H1 (cell line): ENCODE measurements around the gene MATK. TPM values are rescaled to one million over a fixed set of nuclear protein-coding genes. Genes with fewer than 3 reads are reported as not detected.

Experiments used
- CTCF ChIA-PET: fragments of 300-600 bp; sonication (Branson Sonifier 250); formaldehyde crosslinking; loops from one replicate; lab custom pipeline; 2021; ENCODE audit not compliant: partially characterized antibody; lab: Charles Lee
- POLR2A ChIA-PET: fragments of 300-600 bp; sonication (Branson Sonifier 250); formaldehyde crosslinking; loops from one replicate; lab custom pipeline; 2021; ENCODE audit warnings: inconsistent platforms; ENCODE audit not compliant: partially characterized antibody; lab: Charles Lee
- DNase-seq, 2 experiments: peaks; one replicate each; pipeline versions ENCODE4 v3.0.0 to v3.0.0-alpha.2; 2010 to 2022; ENCODE audit warnings: low spot score in 2 of 2, low read depth in 1 of 2, mixed read lengths in 1 of 2
- FAIRE-seq: peaks from 2 replicates; lab custom pipeline; 2011; peaks lifted over from hg19 to GRCh38; lab: Jason Lieb, UNC
- H2AFZ ChIP-seq: 2 replicates; pipeline ENCODE4 v1.8.1; 2012; ENCODE audit warnings: low read length, inconsistent platforms
- H2AK5ac ChIP-seq: 2 replicates; pipeline ENCODE4 v1.6.1; 2013; ENCODE audit warnings: low read depth, low read length
- H2BK120ac ChIP-seq: replicated peaks from 2 replicates; pipeline ENCODE3; 2013; ENCODE audit warnings: low read depth, low read length, inconsistent platforms
- H2BK12ac ChIP-seq: 2 replicates; pipeline ENCODE4 v1.6.1; 2013; ENCODE audit warnings: low read depth, low read length
- H2BK15ac ChIP-seq: 2 replicates; pipeline ENCODE4 v1.6.1; 2013; ENCODE audit warnings: low read length
- H2BK20ac ChIP-seq: 2 replicates; pipeline ENCODE4 v1.6.1; 2013; ENCODE audit warnings: low read length
- H2BK5ac ChIP-seq: 2 replicates; pipeline ENCODE4 v1.6.1; 2013; ENCODE audit warnings: low read depth, low read length
- H3K14ac ChIP-seq: 2 replicates; pipeline ENCODE4 v1.6.1; 2013; ENCODE audit warnings: inconsistent platforms; ENCODE audit not compliant: insufficient read length
- H3K18ac ChIP-seq: 2 replicates; pipeline ENCODE4 v1.6.1; 2013; ENCODE audit warnings: low read length; ENCODE audit errors: extremely low read depth
- H3K23ac ChIP-seq: 2 replicates; pipeline ENCODE4 v1.6.1; 2013; ENCODE audit warnings: inconsistent platforms; ENCODE audit not compliant: insufficient read length
- H3K23me2 ChIP-seq: 2 replicates; pipeline ENCODE4 v1.6.1; 2013; ENCODE audit warnings: low read depth, low read length
- H3K27ac ChIP-seq: 2 replicates; pipeline ENCODE4 v1.6.1; 2011; ENCODE audit warnings: low read depth, low read length, inconsistent platforms
- H3K27me3 ChIP-seq, 4 experiments: replicated peaks in 1 of 4; 1 replicate in 1 of 4; 2 replicates in 3 of 4; pipeline versions ENCODE4 v1.6.1 to v1.8.1; 2011 to 2013; ENCODE audit warnings: low read length in 3 of 4, mild to moderate bottlenecking in 3 of 4, inconsistent platforms in 2 of 4, mixed read lengths in 2 of 4, moderate library complexity in 1 of 4; ENCODE audit not compliant: control insufficient read depth in 3 of 4, insufficient read depth in 3 of 4; ENCODE audit errors: extremely low read depth in 1 of 4
- H3K36me3 ChIP-seq, 4 experiments: 2 replicates each; pipeline versions ENCODE4 v1.6.1 to v1.8.1; 2011 to 2013; ENCODE audit warnings: mild to moderate bottlenecking in 4 of 4, low read length in 3 of 4, moderate library complexity in 2 of 4, control low read depth in 1 of 4, inconsistent platforms in 1 of 4; ENCODE audit not compliant: insufficient read depth in 4 of 4, control insufficient read depth in 2 of 4
- H3K4ac ChIP-seq: replicated peaks from 2 replicates; pipeline ENCODE3; 2013; ENCODE audit warnings: low read length, low read depth, mixed read lengths, inconsistent platforms; ENCODE audit not compliant: insufficient read length
- H3K4me1 ChIP-seq, 4 experiments: replicated peaks in 1 of 4; 1 replicate in 1 of 4; 2 replicates in 3 of 4; pipeline versions ENCODE4 v1.6.1 to v1.8.1; 2011 to 2013; ENCODE audit warnings: low read length in 3 of 4, inconsistent platforms in 2 of 4, mixed read lengths in 1 of 4; ENCODE audit not compliant: insufficient read depth in 4 of 4, control insufficient read depth in 3 of 4
- H3K4me2 ChIP-seq, 2 experiments: 2 replicates each; pipeline versions ENCODE4 v1.6.1 to v1.8.1; 2011 to 2013; ENCODE audit warnings: low read depth in 2 of 2, low read length in 2 of 2, control low read depth in 1 of 2, inconsistent platforms in 1 of 2, mild to moderate bottlenecking in 1 of 2; ENCODE audit not compliant: insufficient read depth in 1 of 2
- H3K4me3 ChIP-seq, 4 experiments: fragments of 200-600, 300-600 bp in 1 of 4; sonication (generic), shearing (Covaris generic), sonication (Bioruptor Twin) in 1 of 4; 2 replicates each; pipeline versions ENCODE4 v1.5.1 to v1.8.1; 2011 to 2016; ENCODE audit warnings: low read length in 4 of 4, low read depth in 3 of 4, control low read depth in 2 of 4, inconsistent platforms in 2 of 4, mild to moderate bottlenecking in 2 of 4, mixed read lengths in 1 of 4, moderate library complexity in 1 of 4; ENCODE audit not compliant: insufficient read depth in 2 of 4; ENCODE audit errors: extremely low read depth in 1 of 4
- H3K56ac ChIP-seq: replicated peaks from 2 replicates; pipeline ENCODE3; 2013; ENCODE audit warnings: low read depth, mild to moderate bottlenecking, mixed read lengths, low read length, inconsistent platforms; ENCODE audit not compliant: insufficient read length
- H3K79me1 ChIP-seq: 2 replicates; pipeline ENCODE4 v1.6.1; 2013; ENCODE audit warnings: low read depth, low read length, control low read depth
- H3K79me2 ChIP-seq, 2 experiments: 2 replicates each; pipeline versions ENCODE4 v1.6.1 to v1.8.1; 2012 to 2013; ENCODE audit warnings: low read length in 2 of 2, mild to moderate bottlenecking in 2 of 2, inconsistent platforms in 1 of 2; ENCODE audit not compliant: insufficient read depth in 2 of 2, control insufficient read depth in 1 of 2
- H3K9ac ChIP-seq, 4 experiments: replicated peaks in 1 of 4; 1 replicate in 1 of 4; 2 replicates in 3 of 4; pipeline versions ENCODE4 v1.6.1 to v1.8.1; 2011 to 2013; ENCODE audit warnings: low read depth in 3 of 4, low read length in 3 of 4, control low read depth in 2 of 4, mild to moderate bottlenecking in 2 of 4, moderate library complexity in 2 of 4, inconsistent platforms in 1 of 4; ENCODE audit errors: extremely low read depth in 1 of 4
- H3K9me3 ChIP-seq, 2 experiments: 2 replicates each; pipeline versions ENCODE4 v1.6.1 to v1.8.1; 2012 to 2013; ENCODE audit warnings: mild to moderate bottlenecking in 2 of 2, moderate library complexity in 2 of 2, control low read depth in 1 of 2, inconsistent platforms in 1 of 2, low read depth in 1 of 2, low read length in 1 of 2, mixed read lengths in 1 of 2; ENCODE audit not compliant: insufficient read depth in 2 of 2
- H4K20me1 ChIP-seq, 2 experiments: replicated peaks in 1 of 2; 2 replicates each; pipeline versions ENCODE3 to v1.8.1; 2011 to 2013; ENCODE audit warnings: inconsistent platforms in 2 of 2, low read length in 2 of 2, mild to moderate bottlenecking in 1 of 2; ENCODE audit not compliant: insufficient read depth in 2 of 2, control insufficient read depth in 1 of 2
- H4K5ac ChIP-seq: 2 replicates; pipeline ENCODE4 v1.6.1; 2013; ENCODE audit warnings: low read length, low read depth, mixed read lengths, inconsistent platforms; ENCODE audit not compliant: insufficient read length
- H4K8ac ChIP-seq: 2 replicates; pipeline ENCODE4 v1.8.0; 2013; ENCODE audit warnings: mild to moderate bottlenecking, moderate library complexity, low read length, inconsistent platforms; ENCODE audit not compliant: insufficient read depth; ENCODE audit errors: extremely low read depth
- H4K91ac ChIP-seq: replicated peaks from 2 replicates; pipeline ENCODE3; 2013; ENCODE audit warnings: low read length, mixed read lengths, inconsistent platforms; ENCODE audit not compliant: insufficient read length
- BACH1 ChIP-seq: IDR thresholded peaks from 2 replicates; pipeline ENCODE4 v1.6.1; 2012; ENCODE audit warnings: low read length, improper control_type of control experiment
- CTCF ChIP-seq, 3 experiments: IDR thresholded peaks; 1 replicate in 2 of 3; 2 replicates in 1 of 3; pipeline versions ENCODE4 v1.5.1 to v1.6.1; 2011; ENCODE audit warnings: low read length in 3 of 3, mild to moderate bottlenecking in 3 of 3, inconsistent platforms in 2 of 3, low read depth in 1 of 3, moderate library complexity in 1 of 3; ENCODE audit not compliant: insufficient read depth in 1 of 3; ENCODE audit errors: control extremely low read depth in 1 of 3
- EZH2 ChIP-seq: fragments of 200-600 bp; sonication (generic); IDR thresholded peaks from 2 replicates; pipeline ENCODE4 v1.7.1; 2012; ENCODE audit warnings: low read depth, mild to moderate bottlenecking, moderate library complexity, low read length, inconsistent platforms; ENCODE audit not compliant: severe bottlenecking
- HDAC6 ChIP-seq: IDR thresholded peaks from one replicate; pipeline ENCODE4 v1.7.1; 2012; ENCODE audit warnings: low read depth, mild to moderate bottlenecking, inconsistent platforms, low read length, moderate library complexity
- RNF2 ChIP-seq: fragments of 200-900, 300-1000 bp; sonication (generic); IDR thresholded peaks from 2 replicates; pipeline ENCODE4 v1.7.1; 2016; ENCODE audit warnings: borderline replicate concordance, low read depth, mild to moderate bottlenecking, antibody characterized with exemption, low read length; ENCODE audit not compliant: poor library complexity, severe bottlenecking; ENCODE audit errors: missing control alignments
- SIRT6 ChIP-seq: IDR thresholded peaks from one replicate; pipeline ENCODE4 v1.7.1; 2012; ENCODE audit warnings: low read length, inconsistent platforms
- SP4 ChIP-seq: IDR thresholded peaks from 2 replicates; pipeline ENCODE4 v1.6.1; 2012; ENCODE audit warnings: low read length, inconsistent platforms
- TCF12 ChIP-seq: IDR thresholded peaks from 2 replicates; pipeline ENCODE4 v1.6.1; 2011; ENCODE audit warnings: low read depth, mild to moderate bottlenecking, low read length
- WGBS, 2 experiments: shearing (Covaris generic) in 1 of 2; methylation state at CpG; one replicate each; pipeline versions ENCODE4 v1.1.6 to v1.1.7; 2013 to 2015; ENCODE audit warnings: low lambda C conversion rate in 2 of 2, mixed read lengths in 2 of 2, inconsistent platforms in 1 of 2, low coverage in 1 of 2, missing lambda C conversion rate in 1 of 2; ENCODE audit not compliant: insufficient replicate concordance in 2 of 2, insufficient coverage in 1 of 2, insufficient read length in 1 of 2; ENCODE audit errors: extremely low coverage in 1 of 2, missing lambda C conversion rate in 1 of 2; 5-methylcytosine and 5-hydroxymethylcytosine counted together
- polyA plus RNA-seq, 7 experiments: library from polyadenylated mRNA; depleted of rRNA in 3 of 7; stranded (reverse) in 5 of 7; unstranded in 2 of 7; fragments of >200 nt in 5 of 7; fragments of 200-250 nt in 2 of 7; gene quantifications; 1 replicate in 5 of 7; 2 replicates in 1 of 7; 4 replicates in 1 of 7; pipeline versions ENCODE4 v1.2.1 to v1.2.3, GENCODE V29; 2011 to 2013; ENCODE audit warnings: missing spikeins in 2 of 7, mixed read lengths in 2 of 7
- total RNA-seq: library from RNA; stranded (reverse); fragmentation: NEBNext Ultra II Directional; extraction: Animal tissue kit (Norgen Biotek cat#: 25700); gene quantifications from 2 replicates; pipeline ENCODE4 v1.2.1, GENCODE V29; 2021

Gene MATK
- total and polyA plus RNA-seq, 2 of the 8 experiments (the other 6 are each of a cell fraction or from before 2014, with no cell fraction given), result 20.5 to 21.4 TPM

DNA sequence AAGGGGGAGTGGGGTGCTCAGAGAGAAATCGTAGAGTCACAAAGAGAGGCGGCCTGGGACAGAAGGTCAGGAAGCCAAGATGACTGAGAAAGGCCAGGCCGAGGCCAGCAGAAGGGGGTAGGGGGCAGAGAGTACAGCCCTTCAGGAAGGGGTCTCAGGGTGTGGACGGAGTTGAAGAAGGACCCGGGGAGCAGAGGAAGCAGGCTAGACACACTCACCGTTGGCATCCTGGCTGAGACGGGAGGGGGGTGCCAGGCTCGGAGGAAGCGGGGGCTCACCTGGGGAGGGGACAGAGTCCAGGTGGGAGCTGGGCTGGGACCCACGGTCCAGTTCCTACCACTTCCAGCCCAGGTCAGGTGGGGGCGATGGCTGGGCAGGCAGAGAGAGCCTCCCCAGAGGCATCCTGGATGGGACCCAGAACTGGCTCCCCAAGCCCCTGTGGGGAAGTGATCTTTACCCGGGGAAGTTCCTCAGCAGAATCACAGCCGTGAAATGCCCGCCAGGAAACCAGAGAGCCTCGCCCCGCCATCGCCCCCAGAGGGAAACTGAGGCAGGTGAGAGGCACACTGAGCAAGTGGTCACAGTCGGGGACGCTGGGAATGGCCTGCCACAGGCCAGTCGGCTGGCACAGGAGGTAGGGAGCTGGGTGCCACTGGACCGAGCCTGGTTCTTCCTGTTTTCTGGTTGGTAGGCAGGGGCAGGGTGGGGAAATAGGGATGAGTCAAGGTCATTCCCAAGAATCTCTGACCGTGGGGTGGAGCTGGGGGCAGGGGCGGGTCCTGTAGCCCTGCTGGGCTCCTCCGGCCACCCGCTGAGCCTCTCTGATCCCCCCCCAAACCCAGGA, 1.4 kb downstream of the MATK start:
- POLR2A ChIA-PET, result interaction anchor here (0.8 to 4.4 kb wide), 7 partner anchors 10 to 203 kb away, joined by 3 to 19 read pairs (median 4); partner anchors contain the start of genes APBA3, EEF2, MRPL54 and NMRK2
- H3K18ac ChIP-seq, result peak overlapping the region; percentile 0; the same call in 1 of the 2 replicates
- H2BK120ac ChIP-seq, result no peak overlapping the region
- no peak; a peak in 1 of 4 replicates for TF ChIP-seq CTCF (IDR thresholded peaks at IDR 0.05; ENCODE audit: control extremely low read depth in 1 of 3, insufficient read depth in 1 of 3, low read depth in 1 of 3, low read length in 3 of 3)
- TF ChIP-seq SIRT6, result no peak
- TF ChIP-seq BACH1, result no peak
- TF ChIP-seq EZH2, result no peak
- TF ChIP-seq SP4, result no peak
- no peak for TF ChIP-seq TCF12
- no peak for TF ChIP-seq HDAC6
- TF ChIP-seq RNF2, result no peak

More for the DNA sequence above, 1.4 kb downstream of the MATK start:
- WGBS, 2 experiments, result 55% methylated on average over 14 of the region's 25 CpGs; no CpG with 5 or more reads in 1 of the 2 experiments
- H3K4me1 ChIP-seq, result peaks cover 0 to 9% (median 1%) of the 10 kb centered on the region in 4 experiments; a peak in 3 of 7 replicates
- no peak overlapping the region for H3K9ac ChIP-seq
- H3K4me3 ChIP-seq, result peak overlapping the region; percentile 48 to 95 (median 66); a peak in 4 of 8 replicates
- H3K79me1 ChIP-seq, result no peaks in the 10 kb centered on the region
- no peak overlapping the region for H2BK15ac ChIP-seq
- H2BK20ac ChIP-seq, result no peak overlapping the region
- H4K91ac ChIP-seq, result no peak overlapping the region
- peak overlapping the region; percentile 80; the same call in 1 of the 2 replicates for H2BK12ac ChIP-seq
- H3K23me2 ChIP-seq, result peaks cover 7% of the 10 kb centered on the region; the same call in 1 of the 2 replicates
- no peak overlapping the region for H2AK5ac ChIP-seq
- H3K27me3 ChIP-seq, result peaks cover 0 to 17% (median 7%) of the 10 kb centered on the region in 4 experiments; a peak in 6 of 7 replicates
- no peak overlapping the region for H3K27ac ChIP-seq
- no peak overlapping the region; the same call in 1 of the 2 replicates for H2BK5ac ChIP-seq
- H4K8ac ChIP-seq, result no peak overlapping the region
- H3K14ac ChIP-seq, result no peak overlapping the region
- H3K9me3 ChIP-seq, result peaks cover 17 to 22% of the 10 kb centered on the region in 2 experiments
- no peak overlapping the region for H4K5ac ChIP-seq
- no peak overlapping the region for H3K4ac ChIP-seq
- H4K20me1 ChIP-seq, result no peaks in the 10 kb centered on the region
- H3K56ac ChIP-seq, result no peak overlapping the region
- H3K36me3 ChIP-seq, result peaks cover 0 to 14% (median 3%) of the 10 kb centered on the region in 4 experiments; a peak in 2 of 8 replicates
- H3K4me2 ChIP-seq, result peak overlapping the region; percentile 73 to 74
- H2AFZ ChIP-seq, result no peak overlapping the region
- DNase-seq (peak in 1 of 2 experiments; percentile 56), FAIRE-seq (no peak)
- no peak overlapping the region for H3K23ac ChIP-seq
- CTCF ChIA-PET, result interaction anchor here (0.6 to 2.4 kb wide), 16 partner anchors 10 to 430 kb away, joined by 3 to 17 read pairs (median 6); partner anchors contain the start of genes MRPL54 and RAX2
- no peaks in the 10 kb centered on the region for H3K79me2 ChIP-seq
